LNCaP clone FGC (cell line): ENCODE measurements around the gene APRT.

Source experiments
- DNase-seq: peaks from one replicate; pipeline ENCODE4 v3.0.0-alpha.2; 2011; ENCODE audit warnings: low read depth
- H3K4me3 ChIP-seq: 2 replicates; pipeline ENCODE4 v1.5.1; 2011; ENCODE audit warnings: mild to moderate bottlenecking, low read depth, low read length, control low read depth
- TF ChIP-seq, protein P1 (sequence below): IDR thresholded peaks from 2 replicates; pipeline ENCODE4 v1.5.1; 2012; ENCODE audit warnings: mild to moderate bottlenecking; ENCODE audit not compliant: control insufficient read depth, insufficient read depth; ENCODE audit errors: extremely low read depth

Gene APRT, protein sequence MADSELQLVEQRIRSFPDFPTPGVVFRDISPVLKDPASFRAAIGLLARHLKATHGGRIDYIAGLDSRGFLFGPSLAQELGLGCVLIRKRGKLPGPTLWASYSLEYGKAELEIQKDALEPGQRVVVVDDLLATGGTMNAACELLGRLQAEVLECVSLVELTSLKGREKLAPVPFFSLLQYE

GRCh38 chr16:88811769-88812512 is at the start of gene APRT:
APRT (minus strand) TSS chr16:88811928; CDS start chr16:88811899, 29 bp downstream.
- TF ChIP-seq, protein P1, sequence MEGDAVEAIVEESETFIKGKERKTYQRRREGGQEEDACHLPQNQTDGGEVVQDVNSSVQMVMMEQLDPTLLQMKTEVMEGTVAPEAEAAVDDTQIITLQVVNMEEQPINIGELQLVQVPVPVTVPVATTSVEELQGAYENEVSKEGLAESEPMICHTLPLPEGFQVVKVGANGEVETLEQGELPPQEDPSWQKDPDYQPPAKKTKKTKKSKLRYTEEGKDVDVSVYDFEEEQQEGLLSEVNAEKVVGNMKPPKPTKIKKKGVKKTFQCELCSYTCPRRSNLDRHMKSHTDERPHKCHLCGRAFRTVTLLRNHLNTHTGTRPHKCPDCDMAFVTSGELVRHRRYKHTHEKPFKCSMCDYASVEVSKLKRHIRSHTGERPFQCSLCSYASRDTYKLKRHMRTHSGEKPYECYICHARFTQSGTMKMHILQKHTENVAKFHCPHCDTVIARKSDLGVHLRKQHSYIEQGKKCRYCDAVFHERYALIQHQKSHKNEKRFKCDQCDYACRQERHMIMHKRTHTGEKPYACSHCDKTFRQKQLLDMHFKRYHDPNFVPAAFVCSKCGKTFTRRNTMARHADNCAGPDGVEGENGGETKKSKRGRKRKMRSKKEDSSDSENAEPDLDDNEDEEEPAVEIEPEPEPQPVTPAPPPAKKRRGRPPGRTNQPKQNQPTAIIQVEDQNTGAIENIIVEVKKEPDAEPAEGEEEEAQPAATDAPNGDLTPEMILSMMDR: peak; percentile 54
- peak; percentile 80 for DNase-seq
- peak within 1 kb of the TSS; percentile 80 for H3K4me3 ChIP-seq

GRCh38 chr16:88861359-88861758 is 49.6 kb upstream of the APRT start:
- TF ChIP-seq, protein P1: no peak
- H3K4me3 ChIP-seq: no peak overlapping the region
- no peak for DNase-seq

GRCh38 chr16:88859381-88860091 is 47.8 kb upstream of the APRT start:
- TF ChIP-seq, protein P1: no peak
- DNase-seq: no peak
- no peak overlapping the region for H3K4me3 ChIP-seq

GRCh38 chr16:88857728-88858339 is 46.1 kb upstream of the APRT start:
- peak; percentile 21 for DNase-seq
- H3K4me3 ChIP-seq: peak overlapping the region; percentile 82
- TF ChIP-seq, protein P1: peak; percentile 83

GRCh38 chr16:88856828-88857727 is 45.4 kb upstream of the APRT start, which contains the start of the genes GALNS and TRAPPC2L:
GALNS (minus strand) TSS chr16:88856947; CDS start chr16:88856877, 70 bp downstream.
TRAPPC2L (plus strand) TSS chr16:88857127; CDS start chr16:88857151, 24 bp downstream.
- peak; percentile 54 for DNase-seq
- peak within 1 kb of the TSS; percentile 82 for H3K4me3 ChIP-seq
- TF ChIP-seq, protein P1: no peak
